Measurements from ENCODE around the gene TLR7. TPM values are rescaled to one million over a fixed set of nuclear protein-coding genes. Genes with fewer than 3 reads are reported as not detected.
A peak's percentile ranks its signal among the peaks of the same experiment; 100 is the strongest.

TLR7 gene
- total and polyA plus RNA-seq, 10 of the 15 experiments (the other 5 are each of a cell fraction or from before 2014, with no cell fraction given) = 12.0 to 44.4 (median 22.6) TPM

GRCh38 chrX:12843061-12843667, 23.7 kb upstream of the TLR7 start:
- Histone ChIP-seq H3K79me2 (ENCODE audit: control insufficient read depth, insufficient read depth, low read length) (no peaks in the 10 kb centered on the region), H3K4me3 (peak overlapping the region; percentile 42; the same call in 1 of the 2 replicates), H2AFZ (ENCODE audit: control insufficient read depth, low read depth, low read length) (peak overlapping the region; percentile 69)
- no peak for TF ChIP-seq CREM (IDR thresholded peaks at IDR 0.05; ENCODE audit: low read depth)
- TF ChIP-seq SIX5 (IDR thresholded peaks at IDR 0.05; ENCODE audit: low read depth, low read length, severe bottlenecking) = no peak
- TF ChIP-seq ZBTB11 (CRISPR knock-in tag; IDR thresholded peaks at IDR 0.05) = no peak
- no peak for TF ChIP-seq MTA2 (IDR thresholded peaks at IDR 0.05; ENCODE audit: low read depth)
- no peak for TF ChIP-seq HCFC1 (IDR thresholded peaks at IDR 0.05; ENCODE audit: low read length)
- TF ChIP-seq JUND (IDR thresholded peaks at IDR 0.05; ENCODE audit: low read depth, low read length) = no peak
- TF ChIP-seq ATF2 (IDR thresholded peaks at IDR 0.05; ENCODE audit: low read length) = no peak
- TF ChIP-seq ZBED1 (IDR thresholded peaks at IDR 0.05; ENCODE audit: borderline replicate concordance) = no peak
- no peak for TF ChIP-seq POU2F2 (IDR thresholded peaks at IDR 0.05; ENCODE audit: borderline replicate concordance, low read depth, low read length)
- TF ChIP-seq CUX1 (IDR thresholded peaks at IDR 0.05; ENCODE audit: insufficient replicate concordance, low read depth, low read length) = no peak

More at GRCh38 chrX:12843061-12843667, 23.7 kb upstream of the TLR7 start:
- Histone ChIP-seq H3K36me3 (ENCODE audit: control insufficient read depth in 2 of 2, insufficient read depth in 2 of 2, low read length in 1 of 2) (no peaks in the 10 kb centered on the region), H3K4me1 (ENCODE audit: control insufficient read depth, insufficient read depth, low read length) (peaks cover 29% of the 10 kb centered on the region), H3K4me2 (ENCODE audit: control insufficient read depth, insufficient read depth) (peak overlapping the region; percentile 95), H3K27ac (ENCODE audit: control insufficient read depth, insufficient read depth) (peak overlapping the region; percentile 100), H3K9me3 (replicated peaks; ENCODE audit: control insufficient read depth, insufficient read depth, low read length) (no peaks in the 10 kb centered on the region; the same call in 1 of the 3 replicates), H3K9ac (ENCODE audit: control insufficient read depth, insufficient read depth, low read length) (peak overlapping the region; percentile 79), H3K27me3 (replicated peaks in 1 of 2; ENCODE audit: control insufficient read depth in 2 of 2, insufficient read depth in 2 of 2, low read length in 1 of 2) (no peaks in the 10 kb centered on the region), H4K20me1 (ENCODE audit: control insufficient read depth, insufficient read depth) (no peaks in the 10 kb centered on the region)
- BruUV-seq (replicated peaks) = TSS peak; percentile 100
- FAIRE-seq (peak; percentile 35), ATAC-seq (peak; percentile 14), DNase-seq (ENCODE audit: low read depth, low spot score) (peak; percentile 15)
- ChIA-PET CTCF (interaction anchor here (0.9 to 1.9 kb wide), 8 partner anchors 19 to 103 kb away, joined by 3 to 18 read pairs (median 6); partner anchors contain the start of gene TLR7), SMC1A (ENCODE audit: uncharacterized antibody, unreplicated experiment) (interaction anchor here (0.7 to 4.8 kb wide), 10 partner anchors 23 to 50 kb away, joined by 3 to 45 read pairs (median 6); no protein-coding TSS in a partner anchor), RAD21 (ENCODE audit: unreplicated experiment) (interaction anchor here (1.1 to 2.9 kb wide), 6 partner anchors 24 to 1086 kb away, joined by 3 to 15 read pairs (median 8); partner anchors contain the start of gene TLR7), POLR2A (interaction anchor here (0.6 to 1.4 kb wide), 11 partner anchors 24 to 242 kb away, joined by 3 to 9 read pairs (median 3); no protein-coding TSS in a partner anchor)
- 3% methylated on average over 2 of the region's 2 CpGs for WGBS (ENCODE audit: insufficient coverage, insufficient replicate concordance, low lambda C conversion rate, missing lambda C conversion rate)
- in situ Hi-C loops (cut with MboI) (no loop called here), intact Hi-C loops (cut with micrococcal nuclease; ENCODE audit: unreplicated experiment) (loop anchor here (1.0 to 5.0 kb wide), 4 partner anchors 23 to 249 kb away; no protein-coding TSS in a partner anchor)

Data from GM12878 (cell line).